Measurements from ENCODE around the gene GCLC.
"Not testable (repeated sequence)": the region's sequence is repeated elsewhere in the genome, so short reads cannot be mapped to it uniquely, and the experiment has no call there.

- not testable (repeated sequence) for TF ChIP-seq CTCF, POLR2A (IDR thresholded peaks at IDR 0.05)
Observed at GRCh38 chr6:53551681-53552080, 6.8 kb upstream of the GCLC start.

All from adrenal gland (tissue), 5 donors.